Suppressor macrophage treated with lipopolysaccharide for 4 hours (primary cell): ENCODE data around the gene DNAH1.

Experiments used
- DNase-seq: peaks from one replicate; pipeline ENCODE4 v3.0.0-alpha.2; 2020

Gene DNAH1

DNA sequence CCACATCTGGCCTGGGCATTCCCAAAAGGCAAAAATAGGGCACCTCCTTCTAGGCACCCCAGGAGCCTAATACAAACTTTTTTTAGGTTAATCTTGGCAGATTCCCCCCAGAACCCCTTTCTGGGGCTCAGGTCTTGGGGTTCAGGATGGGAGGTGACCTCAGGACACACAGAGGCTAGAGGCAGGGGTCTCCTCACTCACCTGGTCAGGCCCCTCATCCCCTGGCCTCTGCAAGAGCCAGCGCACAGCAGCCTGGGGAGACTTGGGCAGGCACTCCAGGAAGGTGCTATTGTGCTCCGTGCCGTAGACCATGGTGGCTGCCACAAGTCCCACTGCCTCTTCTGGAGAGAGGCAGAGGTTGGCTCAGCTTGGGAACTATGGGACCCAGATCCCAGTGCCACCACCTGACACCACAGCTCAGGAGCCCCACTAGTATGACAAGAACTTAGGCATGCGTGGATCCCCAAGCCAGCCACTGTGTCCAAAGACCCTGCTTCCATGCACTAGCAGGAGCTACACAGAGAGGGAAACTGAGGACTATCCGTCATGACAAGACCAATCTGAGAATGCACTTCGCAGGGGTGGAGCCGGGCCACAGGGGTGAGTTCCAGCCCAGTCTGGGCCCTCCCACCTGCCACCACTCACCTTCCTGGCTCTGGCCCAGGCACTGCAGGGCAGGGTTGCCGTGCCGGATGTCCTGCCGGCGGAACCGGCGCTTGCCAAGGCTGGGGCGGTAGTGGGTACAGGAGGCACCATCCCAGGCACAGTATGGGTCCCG, 121.4 kb downstream of the DNAH1 start:
- DNase-seq, result no peak

DNA sequence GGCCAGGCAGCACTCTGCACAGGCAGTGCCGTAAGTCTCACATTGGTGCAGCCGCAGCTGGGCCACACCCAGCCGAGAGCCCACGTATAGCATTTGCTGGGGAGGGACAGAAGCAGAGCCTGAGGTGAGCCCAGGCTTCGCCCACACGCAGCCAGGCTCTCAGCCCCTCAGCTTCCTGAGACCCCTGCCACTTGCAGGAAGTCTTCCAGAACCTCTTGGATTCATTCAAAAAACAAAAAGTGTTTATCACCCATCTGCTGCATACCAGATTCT, 121.9 kb downstream of the DNAH1 start:
- no peak for DNase-seq

DNA sequence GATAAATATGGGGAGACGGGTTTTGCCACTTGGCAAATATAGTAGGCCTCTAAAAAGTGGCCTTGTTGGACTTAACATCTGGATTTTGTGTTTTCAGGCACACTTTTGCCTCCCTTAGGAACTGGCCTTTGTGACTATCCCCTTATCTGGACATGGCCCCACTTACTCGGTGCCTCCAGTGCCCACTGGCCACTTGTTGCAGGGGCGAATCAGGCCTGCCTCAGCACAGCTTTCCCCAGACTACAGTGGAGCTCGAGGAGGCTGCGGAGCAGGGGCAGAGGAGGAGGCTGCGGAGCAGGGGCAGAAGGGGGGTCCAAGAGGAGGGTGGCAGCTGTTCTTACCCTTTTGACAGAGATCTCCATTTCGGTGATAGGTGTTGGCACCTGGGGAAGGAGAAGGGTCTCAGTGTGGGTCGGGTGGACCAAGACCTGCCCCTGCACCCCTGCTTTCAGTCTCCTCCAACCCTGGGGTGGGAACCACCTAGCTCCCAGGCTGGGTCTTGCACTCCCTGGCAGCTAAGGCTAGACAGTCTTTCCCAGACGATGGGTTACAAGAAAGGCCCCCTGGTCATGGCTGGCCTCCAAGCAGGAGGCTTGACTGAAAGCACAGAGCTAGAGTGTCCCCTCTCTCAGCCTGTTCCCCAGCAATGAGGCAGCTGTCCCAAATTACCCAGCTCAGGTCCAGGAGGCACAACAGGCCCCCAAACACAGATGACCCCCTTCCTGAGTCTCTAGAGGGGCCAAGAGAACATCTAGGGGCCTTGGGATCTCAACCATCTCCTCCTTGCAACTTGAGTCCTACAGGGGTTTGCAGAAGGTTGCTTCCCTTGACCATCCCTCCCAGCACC, 122.7 kb downstream of the DNAH1 start:
- no peak for DNase-seq

DNA sequence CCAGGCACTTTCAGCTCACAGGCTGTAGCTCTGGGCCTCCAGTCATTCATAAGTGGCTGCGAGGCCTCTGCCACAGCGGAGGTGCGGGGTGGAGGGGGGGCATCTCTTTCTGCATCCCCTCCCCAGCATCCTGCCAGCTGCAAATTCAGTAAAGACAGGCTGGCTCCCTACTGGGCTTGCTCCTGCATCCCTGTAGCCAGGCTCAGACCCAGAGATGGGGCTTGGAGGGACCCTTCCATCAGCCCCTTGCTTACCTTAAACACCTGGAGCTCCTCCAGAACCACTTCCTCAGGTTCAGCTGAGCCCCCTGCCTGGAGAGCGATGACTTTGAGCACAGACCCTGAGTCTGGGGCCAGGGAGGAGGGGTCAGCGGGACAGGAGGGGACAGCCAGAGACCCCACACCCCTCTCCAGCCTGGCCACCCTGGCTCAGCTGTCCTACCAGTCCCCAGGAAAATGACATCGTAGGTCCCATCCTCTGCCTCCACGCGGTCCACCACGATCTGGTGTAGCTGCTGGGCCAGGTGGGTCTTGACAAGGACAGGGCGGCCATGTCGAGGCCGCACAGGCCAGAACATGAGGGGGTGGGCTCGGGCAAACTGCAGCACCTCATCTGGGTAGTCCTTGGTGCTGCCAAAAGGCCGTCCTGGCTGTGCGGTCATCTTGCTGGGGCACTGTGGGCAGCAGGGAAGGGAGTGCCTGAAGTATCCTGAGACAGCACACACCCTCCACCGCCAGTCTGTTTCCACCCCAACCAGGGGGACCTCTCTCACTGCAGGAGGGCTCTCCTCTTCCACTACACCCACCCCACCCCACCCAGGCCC, 123.5 kb downstream of the DNAH1 start:
- DNase-seq, result no peak

DNA sequence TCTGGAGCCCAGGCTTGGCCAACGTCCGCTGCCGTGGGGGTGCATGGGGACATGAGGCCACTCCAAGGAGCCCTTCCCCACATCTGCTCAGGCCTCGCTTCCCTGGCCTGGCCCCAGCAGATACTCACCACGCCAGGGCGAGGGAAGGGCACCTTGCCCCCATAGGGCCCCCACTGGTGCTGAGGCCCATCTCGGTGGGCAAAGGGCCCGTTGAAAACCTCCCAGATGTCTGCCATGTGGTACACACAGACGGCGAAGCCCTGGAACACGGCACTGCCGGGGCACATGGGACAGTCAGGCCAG, 124.1 kb downstream of the DNAH1 start:
- no peak for DNase-seq

DNA sequence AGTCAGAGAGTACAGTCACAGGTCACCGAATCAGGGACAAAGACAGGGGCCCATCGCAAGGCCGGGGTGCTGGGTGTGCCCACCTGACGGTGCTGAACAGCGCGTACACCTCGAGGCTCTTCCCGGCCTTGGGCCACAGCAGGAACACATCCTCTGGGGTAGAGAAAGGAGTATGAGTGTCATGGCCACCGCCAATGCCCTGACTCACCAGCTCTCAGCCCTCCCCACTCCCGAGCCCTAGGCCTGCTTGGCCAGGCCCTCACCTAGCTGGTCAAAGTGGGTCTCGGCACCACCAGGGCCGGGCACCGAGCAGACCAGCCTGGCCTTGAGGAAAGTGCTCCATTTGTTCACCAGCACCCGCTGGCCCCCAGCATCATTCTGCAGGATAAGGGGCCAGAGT, 124.6 kb downstream of the DNAH1 start:
- DNase-seq, result no peak

DNA sequence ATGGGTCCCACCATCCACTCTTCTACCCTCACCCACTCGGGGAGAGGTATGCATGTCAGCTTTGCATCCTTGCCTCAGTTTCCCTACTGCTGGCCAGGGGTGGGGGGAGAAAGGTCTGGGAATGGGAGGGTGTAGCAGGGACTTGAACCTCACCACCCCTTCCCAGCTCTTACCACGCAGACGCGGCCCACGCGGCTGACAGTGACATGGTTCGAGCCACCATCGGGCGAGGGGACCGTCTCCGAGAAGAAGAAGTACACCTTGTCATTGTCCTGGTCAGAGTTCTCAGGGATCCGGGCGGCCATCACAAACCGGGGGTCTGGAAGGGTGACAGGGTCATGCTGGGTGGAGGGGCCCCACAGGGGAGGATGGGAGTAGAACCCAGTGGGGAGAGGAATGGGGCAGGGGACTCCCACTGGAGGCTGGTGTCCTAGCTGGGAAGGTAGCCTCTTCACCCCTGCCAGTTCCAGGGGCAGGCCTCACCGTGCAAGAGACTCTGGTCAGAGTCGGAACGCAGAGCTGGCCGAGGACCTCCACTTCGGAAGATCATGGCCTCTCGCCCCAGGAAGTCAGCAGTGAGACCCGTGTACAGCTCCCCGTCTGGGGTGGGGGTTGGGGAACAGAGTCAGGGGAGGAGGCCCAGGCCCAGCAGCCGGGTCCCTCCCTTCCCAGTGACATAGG, 125.1 kb downstream of the DNAH1 start:
- no peak for DNase-seq

DNA sequence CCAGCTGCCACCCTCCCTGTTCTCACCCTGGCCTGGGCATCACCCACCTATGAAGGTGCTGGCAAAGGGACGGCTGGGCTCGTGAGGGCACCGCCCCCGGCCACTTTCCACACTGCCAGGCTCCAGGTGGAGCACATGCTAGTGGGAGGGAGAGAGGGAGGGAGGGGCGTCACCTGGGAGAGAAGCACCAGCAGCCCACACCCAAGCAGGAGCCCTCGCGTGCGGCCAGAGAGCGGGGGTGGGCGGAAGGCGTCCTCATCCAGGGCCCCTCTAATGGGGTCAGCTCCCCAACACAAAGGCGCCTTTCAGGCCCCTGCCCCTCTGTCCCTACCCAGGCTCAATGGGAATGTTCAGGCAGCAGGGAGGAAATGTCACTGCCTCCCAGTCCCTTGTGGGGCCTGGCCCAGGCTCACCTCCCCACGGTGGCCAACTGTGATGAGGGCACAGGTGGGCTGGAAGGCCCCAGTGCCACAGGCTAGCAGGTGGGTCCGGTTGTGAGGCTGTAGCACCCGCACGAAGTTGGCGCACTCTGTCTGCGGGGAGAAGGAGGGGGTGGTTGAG, 125.7 kb downstream of the DNAH1 start:
- DNase-seq, result no peak

DNA sequence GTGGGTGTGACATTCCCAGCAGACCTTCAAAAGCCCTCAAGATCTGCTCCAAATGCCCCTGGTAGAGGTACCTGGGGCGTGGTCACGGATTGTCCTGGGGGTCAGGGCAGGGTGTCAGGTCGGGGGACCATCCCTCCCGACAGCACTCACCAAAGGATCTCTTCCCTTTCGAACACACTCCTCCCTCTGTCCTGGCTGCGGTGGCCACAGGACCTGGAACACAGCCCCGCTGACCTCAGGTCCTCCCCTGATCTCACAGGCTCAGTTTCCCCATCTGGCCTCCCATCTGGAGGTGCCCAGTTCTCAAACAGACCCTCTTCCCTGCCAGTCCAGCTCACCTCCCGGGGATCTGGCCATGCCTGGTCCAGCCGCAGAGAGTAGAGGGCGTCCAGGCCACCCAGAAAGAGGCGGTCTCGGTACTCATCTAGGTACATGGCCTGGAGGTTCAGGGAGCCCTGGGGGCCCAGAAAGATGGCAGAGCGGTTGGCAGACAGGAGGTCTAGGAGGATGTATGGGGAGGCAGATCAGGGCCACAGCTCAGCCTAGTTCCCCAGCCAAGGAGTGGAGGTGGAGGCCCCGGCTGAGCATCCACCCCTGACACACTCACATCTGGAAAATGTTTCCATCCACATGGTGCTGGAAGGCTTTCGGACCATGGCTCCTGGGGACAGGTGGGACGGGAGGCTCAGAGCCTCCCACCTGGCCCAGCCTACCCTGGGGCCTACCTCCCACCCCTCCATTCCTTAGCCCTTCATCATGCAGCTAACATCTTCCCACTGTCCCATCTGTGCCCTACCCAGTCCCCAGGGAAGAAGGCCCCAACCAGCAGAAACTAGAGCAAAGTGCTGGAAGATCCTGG, 126.5 kb downstream of the DNAH1 start:
- no peak for DNase-seq

DNA sequence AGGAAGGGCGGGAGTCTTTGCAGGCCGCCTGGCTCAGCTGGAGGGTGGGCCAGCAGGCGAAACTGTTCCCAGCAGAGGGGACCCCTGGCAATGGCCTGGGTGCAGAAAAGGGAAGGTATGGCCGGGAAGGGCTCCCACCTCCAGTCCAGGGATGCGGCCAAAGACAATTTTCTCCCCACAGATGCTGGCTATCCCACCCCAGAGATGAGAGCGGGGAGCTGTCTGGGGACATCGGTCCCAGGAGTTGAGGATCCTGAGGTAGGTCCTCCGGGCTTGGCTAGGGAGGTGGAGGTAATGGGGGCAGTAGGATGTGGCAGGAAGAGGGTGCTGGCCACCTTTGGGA, 127.1 kb downstream of the DNAH1 start:
- no peak for DNase-seq

DNA sequence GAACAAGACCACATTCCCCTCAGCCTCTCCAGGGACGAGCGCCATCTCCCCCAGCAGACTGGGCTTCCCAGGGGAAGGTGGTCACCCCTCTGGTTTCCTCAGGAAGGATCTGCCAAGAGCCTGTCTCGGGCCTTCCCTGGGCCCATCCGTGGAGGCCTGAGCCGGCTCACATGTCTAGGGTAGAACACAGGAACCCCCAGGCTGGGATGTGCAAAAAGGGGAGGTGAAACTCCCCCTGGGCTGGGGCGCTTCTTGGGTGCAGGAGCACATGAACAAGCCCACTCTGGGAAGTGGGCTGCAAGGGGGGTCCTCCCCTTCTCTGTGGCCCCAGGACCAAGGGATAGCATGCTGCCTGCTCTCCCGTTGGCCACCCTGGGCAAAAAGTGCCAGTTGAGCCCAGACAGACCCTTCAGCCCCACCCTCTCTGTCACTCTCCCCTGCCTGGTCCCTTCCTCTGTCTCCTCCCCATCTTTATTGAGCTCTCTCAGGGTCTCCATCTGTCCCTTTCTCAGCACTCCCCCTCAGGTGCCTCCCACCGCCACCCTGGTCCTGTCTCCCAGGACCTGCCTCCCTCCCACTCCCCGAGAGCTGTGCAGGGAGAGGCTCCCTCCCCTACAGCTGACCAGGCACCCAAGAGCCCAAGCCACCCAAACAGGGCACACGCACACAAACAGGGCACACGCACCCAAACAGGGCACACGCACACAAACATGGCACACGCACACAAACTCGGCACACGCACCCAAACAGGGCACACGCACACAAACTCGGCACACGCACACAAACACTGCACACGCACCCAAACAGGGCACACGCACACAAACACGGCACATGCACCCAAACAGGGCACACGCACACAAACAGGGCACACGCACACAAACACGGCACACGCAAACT, 127.9 kb downstream of the DNAH1 start:
- DNase-seq, result no peak

DNA sequence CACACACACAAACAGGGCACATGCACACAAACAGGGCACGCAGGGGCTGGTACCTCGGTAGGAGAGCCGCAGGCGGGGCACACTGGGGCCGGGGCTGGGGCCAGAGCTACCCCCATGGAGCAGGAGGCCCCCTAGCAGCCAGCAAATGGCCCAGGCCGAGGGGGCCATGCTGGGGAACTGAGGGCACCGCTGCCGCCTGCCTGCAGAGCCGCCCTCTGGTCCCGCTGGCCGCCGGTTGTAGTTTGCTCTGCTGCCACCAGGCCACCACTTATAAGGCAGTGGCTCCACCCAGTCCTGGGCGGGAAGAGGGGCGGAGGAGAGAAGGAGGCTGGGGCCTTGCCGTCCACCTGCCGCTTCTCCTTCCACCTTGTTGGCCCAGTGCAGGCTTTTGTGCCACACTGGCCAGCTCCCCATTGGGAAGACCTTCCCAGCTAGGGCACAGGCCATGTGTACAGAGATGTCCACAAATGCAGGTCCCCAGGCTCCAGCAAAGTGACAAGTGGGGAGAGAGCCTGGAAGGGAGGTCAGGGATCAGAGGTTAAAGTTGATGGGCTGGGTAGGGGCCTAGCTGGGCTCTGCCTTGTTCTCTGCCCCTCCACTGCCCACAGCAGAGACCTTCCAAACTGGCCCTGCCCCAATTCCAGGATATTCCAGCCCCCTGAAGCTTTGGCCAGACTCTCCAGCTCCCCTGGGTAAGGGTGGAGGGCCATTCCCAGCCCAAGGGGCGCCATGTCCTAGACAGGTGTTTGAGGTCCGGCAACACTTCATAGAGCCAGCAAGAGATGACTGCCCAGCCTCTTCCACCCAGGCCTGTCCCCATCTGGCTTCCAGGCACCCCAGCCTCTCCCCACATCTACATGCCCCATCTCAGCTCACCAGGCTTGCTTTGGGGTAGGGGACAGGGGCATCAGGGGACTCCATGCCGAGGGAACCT, 129.0 kb downstream of the DNAH1 start, which contains the start of gene SEMA3G:
SEMA3G (minus strand) TSS at position 244 of the 934 bp plus-strand sequence; CDS start at position 168, 76 bp downstream.
- peak; percentile 78 for DNase-seq

DNA sequence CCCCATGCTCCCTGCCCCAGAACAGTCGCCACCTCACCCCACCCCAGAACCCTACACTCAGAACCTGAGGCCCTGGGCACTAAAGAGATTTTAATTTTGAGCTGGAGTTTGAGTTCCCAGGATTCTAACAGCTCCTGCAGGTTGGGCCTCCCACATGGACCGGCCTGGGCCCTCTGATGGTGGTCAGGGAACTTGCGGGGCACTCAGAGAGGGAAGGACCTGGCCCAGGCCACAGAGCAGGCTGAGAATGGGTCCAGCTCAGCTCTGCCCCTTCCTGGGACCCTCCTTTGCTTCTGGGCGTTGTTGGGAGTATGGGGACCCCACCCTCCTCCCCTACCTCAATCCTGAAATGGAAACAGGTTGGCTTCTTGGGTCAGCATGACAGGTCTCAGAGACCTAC, 129.9 kb downstream of the DNAH1 start:
- no peak for DNase-seq

DNA sequence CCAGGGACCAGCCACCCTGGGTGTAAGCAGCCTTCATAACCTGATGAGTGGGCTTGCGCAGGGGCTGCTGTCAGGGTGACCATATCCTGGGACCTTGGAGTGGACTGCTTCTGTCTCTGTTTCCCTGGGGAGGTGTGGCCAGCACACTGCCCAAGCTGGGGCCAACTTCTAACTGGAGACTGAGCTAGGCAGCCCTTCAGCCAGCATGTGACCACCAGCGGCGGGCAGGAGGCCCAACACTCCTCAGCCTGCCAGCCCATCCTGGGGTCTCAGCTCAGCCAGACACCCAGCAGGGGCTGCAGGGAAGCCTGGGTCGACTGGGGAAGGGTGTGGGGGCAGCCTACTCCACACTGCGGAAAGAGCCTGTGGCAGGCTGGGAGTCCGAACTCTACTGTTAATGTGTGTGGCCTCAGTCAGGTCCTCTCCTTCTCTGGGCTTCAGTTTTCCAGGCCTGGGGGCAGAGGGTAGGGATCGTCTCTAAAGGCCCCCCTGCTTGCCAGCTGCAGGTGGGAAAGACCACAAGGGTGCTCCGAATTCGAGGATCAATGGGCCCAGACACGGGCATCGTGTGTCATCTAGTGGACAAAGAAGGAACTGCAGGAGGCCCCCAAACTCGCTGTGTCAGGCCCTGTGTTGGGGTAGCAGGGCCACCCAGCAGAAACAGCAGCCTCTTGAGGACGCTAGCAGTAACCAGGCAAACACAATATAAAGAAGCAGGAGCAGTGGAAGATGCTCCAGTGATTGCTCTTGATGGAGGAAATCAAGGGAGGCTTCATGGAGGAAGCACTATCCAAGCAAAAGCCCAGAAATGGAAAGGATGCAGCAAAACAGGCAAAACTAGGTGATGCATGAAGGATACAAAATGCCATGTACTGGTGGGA, 130.8 kb downstream of the DNAH1 start:
- peak; percentile 73 for DNase-seq

DNA sequence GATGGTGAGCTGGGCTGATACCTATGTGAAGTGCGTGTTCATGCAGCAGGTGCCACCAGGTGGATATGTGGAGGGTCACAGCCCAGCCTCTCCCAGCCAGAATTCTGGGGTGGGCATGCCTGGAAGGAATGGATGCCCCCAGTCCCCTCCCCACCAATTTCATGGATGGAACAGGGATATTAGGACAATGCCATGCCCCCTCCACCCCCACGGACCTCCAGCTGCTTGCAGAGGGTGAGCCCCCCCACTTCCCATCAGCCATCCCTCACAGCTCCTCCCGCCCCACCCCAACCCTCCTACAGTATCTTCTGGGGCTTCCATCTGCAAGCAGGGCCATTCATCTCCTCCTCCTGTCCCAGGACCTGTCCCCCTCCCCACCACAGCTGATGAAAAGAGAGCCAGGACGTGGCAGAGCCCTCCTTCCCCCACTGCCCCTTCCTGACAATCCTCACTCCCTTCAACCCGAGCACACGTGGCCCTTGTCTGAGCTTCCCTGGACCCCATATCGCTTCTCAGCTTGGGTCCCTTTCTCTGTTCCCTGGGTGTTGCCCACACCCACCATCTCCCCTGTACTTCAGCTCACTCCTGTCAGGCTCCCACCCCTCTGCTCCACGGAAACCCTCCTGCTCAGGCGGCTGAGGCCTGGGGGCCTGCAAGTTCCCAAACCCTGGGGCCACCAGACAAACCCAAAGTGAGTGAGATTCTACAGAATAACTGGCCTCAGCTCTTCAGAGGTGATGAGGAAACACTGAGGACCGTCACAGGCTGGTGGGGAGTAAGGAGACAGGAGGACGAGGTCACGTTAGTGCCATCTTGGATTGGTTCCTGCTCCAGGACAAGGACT, 131.6 kb downstream of the DNAH1 start:
- no peak for DNase-seq
